Stimulated activated CD8-positive, alpha-beta memory T cell treated with anti-CD3 and anti-CD28 coated beads, Interleukin-7, amount 100 ng/mL, for 48 hours (primary cell): ENCODE data around the gene OXSM.

ENCODE experiments used
- DNase-seq, 2 donors: peaks; one replicate each; pipeline ENCODE4 v3.0.0-alpha.2; 2020; ENCODE audit warnings: low read depth in 1 of 2; ENCODE audit errors: extremely low read depth in 1 of 2

The OXSM gene

DNA sequence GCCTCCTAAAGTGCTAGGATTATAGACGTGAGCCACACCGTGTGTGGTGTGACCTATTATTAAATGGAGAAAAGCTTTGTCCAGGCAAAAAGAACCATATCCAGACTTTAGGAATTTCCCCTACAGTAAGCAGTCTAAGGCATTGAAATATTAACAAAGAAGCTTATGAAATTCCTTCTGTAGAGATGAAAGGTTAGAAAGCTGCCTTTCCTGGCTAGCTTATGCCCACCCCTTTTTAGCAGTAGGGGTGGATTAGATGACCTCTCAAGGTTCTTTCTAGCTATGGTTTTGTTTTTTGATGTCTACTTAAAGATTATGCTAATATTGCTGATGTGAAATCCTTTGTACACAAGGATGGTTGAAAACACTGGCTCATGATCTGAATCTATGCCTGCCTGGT lies 13.9 kb downstream of the OXSM start:
- DNase-seq, result no peak

DNA sequence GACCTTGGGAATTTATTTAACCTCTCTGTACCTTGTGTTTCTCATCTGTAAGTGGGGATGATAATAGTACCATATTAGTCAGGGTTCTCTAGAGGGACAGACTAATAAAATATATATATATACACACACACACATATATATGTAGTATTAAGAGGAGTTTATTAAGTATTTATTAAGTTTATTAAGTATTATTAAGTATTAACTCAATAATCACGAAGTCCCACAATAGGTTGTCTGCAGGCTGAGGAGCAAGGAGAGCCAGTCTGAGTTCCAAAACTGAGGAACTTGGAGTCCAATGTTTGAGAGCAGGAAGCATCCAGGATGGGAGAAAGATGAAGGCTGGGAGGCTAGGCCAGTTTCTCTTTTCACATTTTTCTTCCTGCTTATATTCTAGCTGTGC lies 14.8 kb downstream of the OXSM start:
- DNase-seq, result no peak

GRCh38 chr3:25812644-25813043 lies 22.8 kb downstream of the OXSM start:
- DNase-seq, result no peak

DNA sequence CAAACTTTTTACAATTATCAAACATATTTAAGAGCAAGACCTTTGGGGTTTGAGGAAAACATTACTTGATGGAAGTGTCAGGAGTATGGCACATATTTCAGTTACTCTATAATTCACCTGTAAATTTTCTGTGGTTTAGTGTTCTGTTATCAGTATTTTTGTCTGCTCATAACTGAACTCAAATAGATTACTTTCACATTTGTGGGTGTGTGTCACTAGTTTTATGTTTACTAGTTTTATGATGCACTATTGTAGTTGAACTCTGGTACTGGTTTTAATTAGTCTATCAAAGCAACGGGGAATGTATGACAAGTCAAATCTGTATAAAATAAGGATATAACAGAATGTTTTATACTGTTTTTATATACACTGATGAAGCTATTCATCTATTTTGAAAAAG lies 27.2 kb downstream of the OXSM start:
- no peak for DNase-seq

DNA sequence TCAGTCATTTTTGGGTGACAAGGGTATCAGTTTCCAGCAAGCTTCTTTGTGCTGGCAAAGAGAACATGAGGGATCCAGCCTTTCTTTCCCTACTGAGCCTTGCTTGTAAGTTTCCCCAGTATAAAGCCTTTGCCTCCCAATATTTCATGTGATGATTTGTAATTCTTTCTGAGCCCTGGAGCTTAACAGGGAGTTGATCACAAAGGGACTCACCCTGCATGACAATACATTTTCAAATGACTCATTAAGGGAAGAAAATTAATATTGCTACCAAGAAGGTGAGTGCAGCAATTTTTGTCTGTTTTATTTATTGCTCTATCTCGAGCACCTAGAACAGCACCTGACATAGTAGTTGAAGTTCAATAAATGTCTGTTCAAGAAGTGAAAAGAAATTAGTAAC lies 27.7 kb downstream of the OXSM start:
- no peak for DNase-seq

GRCh38 chr3:25818335-25818734 lies 28.4 kb downstream of the OXSM start:
- no peak for DNase-seq

GRCh38 chr3:25820366-25820765 lies 30.5 kb downstream of the OXSM start:
- DNase-seq, result no peak

- no peak for DNase-seq
These were observed 31.1 kb downstream of the OXSM start for GRCh38 chr3:25820816-25821486.

DNA sequence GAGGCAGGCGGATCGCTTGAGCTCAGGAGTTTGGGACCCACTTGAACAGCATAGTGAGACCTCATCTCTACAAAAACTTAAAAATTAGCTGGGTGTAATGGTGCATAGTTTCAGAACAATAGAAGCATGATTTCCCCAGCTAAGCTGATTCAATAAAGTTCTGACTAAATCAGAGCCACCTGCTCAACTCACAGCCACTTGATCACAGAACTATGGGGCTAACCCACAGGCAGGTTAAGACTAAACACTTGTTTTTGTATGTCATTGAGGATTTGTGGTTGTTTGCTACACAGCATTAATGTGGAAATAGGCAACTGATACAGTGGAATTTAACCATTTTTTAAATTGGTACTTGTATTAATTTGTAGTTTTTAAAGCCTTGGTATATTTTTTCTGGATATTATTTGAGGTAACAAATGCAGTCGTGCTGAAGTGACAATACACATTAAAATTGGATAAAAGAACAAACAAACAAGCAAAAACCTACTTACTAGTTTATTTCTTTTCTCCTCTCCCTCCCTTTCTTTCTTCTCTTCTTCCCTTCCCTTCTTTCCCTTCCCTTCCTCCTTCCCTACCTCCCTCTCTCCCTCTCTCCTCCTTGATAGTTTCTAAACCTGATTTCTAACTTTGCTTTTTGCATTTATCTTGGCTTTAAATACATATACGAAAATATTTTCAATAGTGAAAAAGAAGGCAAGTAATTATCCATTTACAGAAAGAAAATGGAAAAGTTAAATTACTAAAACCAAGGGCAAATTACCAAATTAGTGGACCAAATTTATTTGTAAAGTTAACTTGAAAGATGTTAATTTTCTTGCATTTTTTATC lies 32.1 kb downstream of the OXSM start:
- DNase-seq, result no peak

GRCh38 chr3:25823314-25823713 lies 33.4 kb downstream of the OXSM start:
- no peak for DNase-seq

- no peak for DNase-seq
These were observed 36.6 kb downstream of the OXSM start for GRCh38 chr3:25826510-25826909.

DNA sequence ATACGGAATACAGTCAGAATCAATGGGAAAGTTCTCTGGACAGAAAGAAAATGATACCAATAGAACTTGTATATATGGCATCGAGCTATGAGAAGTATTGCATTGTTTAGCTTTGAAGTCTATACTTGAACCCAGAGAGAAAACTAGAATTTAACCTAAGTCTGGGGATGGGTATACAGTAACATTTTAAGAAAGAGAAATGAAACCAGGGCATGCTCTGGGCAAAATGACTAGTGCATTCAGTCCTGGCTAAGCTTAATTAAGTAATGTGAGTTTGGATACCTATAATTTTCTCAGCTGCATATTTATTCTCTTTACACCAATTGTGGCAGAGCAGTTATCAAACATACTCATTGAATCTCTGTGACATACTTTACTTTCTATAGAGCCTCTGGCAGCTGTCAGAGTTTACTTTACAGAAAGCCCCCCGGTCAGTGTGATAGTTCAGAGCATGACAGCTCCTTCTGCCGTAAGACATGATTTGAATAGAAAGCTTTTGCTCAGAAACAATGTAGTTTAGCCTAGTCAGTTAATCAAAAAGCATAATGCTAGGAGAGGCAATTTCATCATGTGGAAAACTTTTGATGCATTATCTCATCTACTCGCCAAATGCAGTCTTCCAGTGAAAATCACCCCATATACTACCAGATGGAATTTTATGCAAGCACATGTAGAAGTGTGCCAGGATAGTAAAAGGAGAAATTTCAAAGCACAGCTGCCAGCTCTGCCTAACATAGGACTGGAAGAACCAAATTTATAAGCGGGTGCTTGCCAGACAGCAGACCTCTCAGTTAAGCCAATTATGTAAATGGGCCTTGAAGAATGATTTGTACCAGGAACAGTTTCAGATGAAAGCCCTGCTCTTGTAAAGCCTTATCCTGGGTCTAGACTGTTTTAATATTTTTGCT lies 40.7 kb downstream of the OXSM start:
- DNase-seq, result no peak

- no peak for DNase-seq
These were observed 41.7 kb downstream of the OXSM start for GRCh38 chr3:25831578-25831977.

GRCh38 chr3:25834346-25834745 lies 44.5 kb downstream of the OXSM start:
- DNase-seq, result no peak

- no peak for DNase-seq
These were observed 46.7 kb downstream of the OXSM start for GRCh38 chr3:25836579-25836978.

DNA sequence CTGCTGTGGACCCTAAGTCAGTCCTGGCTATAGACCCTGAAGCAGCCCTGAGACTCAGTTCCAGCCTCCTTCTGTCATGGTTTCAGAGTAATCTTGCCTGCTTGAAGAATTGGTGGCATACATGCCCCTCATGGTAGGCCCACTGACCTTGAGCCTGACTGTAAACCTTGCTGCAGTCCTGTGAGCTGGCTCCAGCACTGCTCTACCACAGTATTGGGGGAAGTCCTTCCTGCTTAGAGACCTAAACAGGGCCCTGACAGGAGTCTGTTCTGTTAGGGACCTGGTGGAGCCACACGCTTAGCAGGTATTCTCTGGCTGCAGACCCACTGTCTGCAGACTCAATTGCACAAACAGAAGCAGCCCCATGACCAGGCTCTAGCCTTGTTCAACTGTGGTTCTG lies 47.1 kb downstream of the OXSM start:
- DNase-seq, result no peak

DNA sequence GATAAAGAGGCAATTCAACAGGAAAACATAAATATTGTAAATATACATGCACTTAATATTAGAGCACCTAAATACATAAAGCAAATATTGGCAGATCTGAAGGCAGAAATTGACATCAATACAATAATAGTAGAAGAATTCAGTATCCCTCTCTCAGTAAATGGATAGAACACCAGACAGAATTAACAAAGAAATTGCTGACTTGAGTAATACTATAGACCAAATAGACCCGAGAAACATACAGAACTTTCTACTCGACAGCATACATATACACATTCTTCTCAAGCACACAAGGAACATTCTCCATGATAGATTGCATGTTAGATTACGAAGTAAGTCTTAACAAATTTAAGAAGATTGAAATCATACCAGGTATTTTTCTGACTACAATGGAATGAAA lies 50.2 kb downstream of the OXSM start:
- DNase-seq, result no peak

GRCh38 chr3:25843332-25843731 lies 53.4 kb downstream of the OXSM start:
- DNase-seq, result no peak
